ENCODE measurements around the gene PLA1A. TPM values are rescaled to one million over a fixed set of nuclear protein-coding genes. Genes with fewer than 3 reads are reported as not detected.

Gene PLA1A
- total RNA-seq, 1 donor from 2014 or later: not detected

DNA sequence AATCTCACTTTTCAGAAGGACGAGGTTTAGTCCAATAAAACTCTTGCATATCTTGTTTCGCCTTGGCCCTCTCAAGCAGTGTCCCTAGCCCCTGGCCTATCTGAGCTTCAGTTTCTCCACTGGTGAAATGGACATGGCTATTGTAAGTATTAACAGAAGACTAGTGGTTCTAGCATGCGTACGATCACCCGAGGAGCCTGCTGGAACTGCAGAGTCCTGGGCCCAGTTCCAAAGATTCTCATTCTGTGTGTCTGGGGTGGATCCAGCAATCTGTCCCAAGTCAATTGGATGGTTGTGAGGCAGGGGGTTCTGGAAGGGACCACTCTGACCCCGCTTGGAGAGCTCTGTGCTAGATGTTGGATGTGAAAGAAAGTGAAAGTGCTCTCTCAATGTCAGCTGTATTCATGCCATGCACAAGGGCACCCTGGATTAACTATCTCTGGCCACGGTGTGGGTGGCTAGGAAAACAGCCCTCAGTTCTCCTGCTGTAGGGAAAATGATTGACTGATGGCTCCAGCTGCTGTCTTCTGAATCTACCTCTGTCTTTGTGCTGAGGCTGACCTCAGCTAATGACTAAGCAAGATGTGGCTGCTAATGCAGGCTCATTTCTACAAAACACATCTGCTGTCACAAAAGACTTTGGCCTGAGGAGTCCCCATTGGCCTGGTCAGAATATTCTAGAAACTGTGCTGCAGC, 1.9 kb upstream of the PLA1A start:
- no peak overlapping the region for H3K27ac Mint-ChIP-seq
- H3K4me1 Mint-ChIP-seq: peaks cover 7% of the 10 kb centered on the region
- peaks cover 2% of the 10 kb centered on the region for H3K27me3 Mint-ChIP-seq (ENCODE audit: low read depth)
- H3K4me3 Mint-ChIP-seq: no peak overlapping the region
- H3K36me3 Mint-ChIP-seq: no peaks in the 10 kb centered on the region
- TF ChIP-seq, protein P1, sequence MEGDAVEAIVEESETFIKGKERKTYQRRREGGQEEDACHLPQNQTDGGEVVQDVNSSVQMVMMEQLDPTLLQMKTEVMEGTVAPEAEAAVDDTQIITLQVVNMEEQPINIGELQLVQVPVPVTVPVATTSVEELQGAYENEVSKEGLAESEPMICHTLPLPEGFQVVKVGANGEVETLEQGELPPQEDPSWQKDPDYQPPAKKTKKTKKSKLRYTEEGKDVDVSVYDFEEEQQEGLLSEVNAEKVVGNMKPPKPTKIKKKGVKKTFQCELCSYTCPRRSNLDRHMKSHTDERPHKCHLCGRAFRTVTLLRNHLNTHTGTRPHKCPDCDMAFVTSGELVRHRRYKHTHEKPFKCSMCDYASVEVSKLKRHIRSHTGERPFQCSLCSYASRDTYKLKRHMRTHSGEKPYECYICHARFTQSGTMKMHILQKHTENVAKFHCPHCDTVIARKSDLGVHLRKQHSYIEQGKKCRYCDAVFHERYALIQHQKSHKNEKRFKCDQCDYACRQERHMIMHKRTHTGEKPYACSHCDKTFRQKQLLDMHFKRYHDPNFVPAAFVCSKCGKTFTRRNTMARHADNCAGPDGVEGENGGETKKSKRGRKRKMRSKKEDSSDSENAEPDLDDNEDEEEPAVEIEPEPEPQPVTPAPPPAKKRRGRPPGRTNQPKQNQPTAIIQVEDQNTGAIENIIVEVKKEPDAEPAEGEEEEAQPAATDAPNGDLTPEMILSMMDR (IDR thresholded peaks at IDR 0.05; ENCODE audit: unreplicated experiment): no peak
- H3K9me3 Mint-ChIP-seq: no peaks in the 10 kb centered on the region
- no peak for DNase-seq (ENCODE audit: low spot score in 2 of 2, unreplicated experiment in 2 of 2)

DNA sequence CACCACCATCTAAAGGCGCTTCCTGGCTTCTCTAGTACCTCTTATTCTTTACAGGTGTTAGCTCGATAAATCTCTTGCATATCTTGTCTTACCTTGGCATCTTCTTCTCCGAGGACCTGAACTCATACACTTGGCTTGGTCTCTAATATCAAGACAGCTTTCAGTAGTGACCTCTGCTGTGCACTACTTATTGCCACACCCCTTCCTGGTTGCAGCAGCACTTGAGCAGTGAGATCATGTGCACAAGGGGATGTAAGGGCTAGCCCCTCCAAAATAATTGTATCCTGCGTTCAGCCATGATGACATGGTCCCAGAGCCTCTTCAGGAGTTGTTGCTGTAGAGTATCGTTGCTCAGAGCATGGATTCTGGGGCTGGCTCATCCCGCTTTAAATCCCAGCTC, 1.3 kb upstream of the PLA1A start:
- Mint-ChIP-seq H3K36me3 (no peaks in the 10 kb centered on the region), H3K4me3 (no peak overlapping the region), H3K27me3 (ENCODE audit: low read depth) (peaks cover 2% of the 10 kb centered on the region), H3K9me3 (no peaks in the 10 kb centered on the region), H3K4me1 (peaks cover 7% of the 10 kb centered on the region), H3K27ac (no peak overlapping the region)
- TF ChIP-seq, protein P1 (IDR thresholded peaks at IDR 0.05; ENCODE audit: unreplicated experiment): no peak
- DNase-seq (ENCODE audit: low spot score in 2 of 2, unreplicated experiment in 2 of 2): no peak

DNA sequence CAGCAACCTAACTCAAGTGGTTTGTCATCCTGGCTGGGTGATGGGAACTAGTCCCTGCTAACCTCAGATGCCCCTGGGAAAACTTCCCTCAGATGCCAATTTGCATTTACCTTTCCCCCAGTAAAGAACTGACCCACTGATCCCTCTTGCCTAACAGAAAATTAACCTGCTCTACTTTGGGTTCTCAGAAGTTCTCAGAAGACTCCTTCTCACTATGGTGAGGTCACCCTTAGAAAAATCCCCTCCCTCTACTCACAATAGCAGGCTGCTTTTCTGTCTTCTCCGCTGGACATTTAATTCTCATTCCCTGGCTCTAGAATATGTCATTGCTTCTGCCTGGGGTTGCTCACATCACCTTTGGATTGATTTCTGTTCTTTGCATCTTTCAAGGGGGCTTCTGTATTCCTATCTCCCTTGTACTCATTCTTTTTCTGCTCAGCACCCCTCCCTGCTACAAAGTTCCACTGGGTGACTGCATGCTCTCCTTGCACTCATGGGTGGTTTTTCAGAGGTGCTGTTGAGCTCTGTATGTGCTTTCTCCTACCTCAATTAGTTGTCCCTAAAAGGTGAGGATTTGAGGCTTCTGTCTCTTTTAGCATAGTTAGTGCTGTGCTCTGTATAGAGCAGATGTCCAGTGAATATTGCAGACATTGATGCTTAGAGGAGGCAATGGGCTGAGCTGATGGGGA, 869 bp downstream of the PLA1A start:
- Mint-ChIP-seq H3K4me1 (peaks cover 20% of the 10 kb centered on the region), H3K27me3 (ENCODE audit: low read depth) (no peaks in the 10 kb centered on the region), H3K9me3 (no peaks in the 10 kb centered on the region), H3K27ac (no peak overlapping the region), H3K36me3 (no peaks in the 10 kb centered on the region), H3K4me3 (no peak overlapping the region)
- TF ChIP-seq, protein P1 (IDR thresholded peaks at IDR 0.05; ENCODE audit: unreplicated experiment): no peak
- no peak for DNase-seq (ENCODE audit: low spot score in 2 of 2, unreplicated experiment in 2 of 2)

DNA sequence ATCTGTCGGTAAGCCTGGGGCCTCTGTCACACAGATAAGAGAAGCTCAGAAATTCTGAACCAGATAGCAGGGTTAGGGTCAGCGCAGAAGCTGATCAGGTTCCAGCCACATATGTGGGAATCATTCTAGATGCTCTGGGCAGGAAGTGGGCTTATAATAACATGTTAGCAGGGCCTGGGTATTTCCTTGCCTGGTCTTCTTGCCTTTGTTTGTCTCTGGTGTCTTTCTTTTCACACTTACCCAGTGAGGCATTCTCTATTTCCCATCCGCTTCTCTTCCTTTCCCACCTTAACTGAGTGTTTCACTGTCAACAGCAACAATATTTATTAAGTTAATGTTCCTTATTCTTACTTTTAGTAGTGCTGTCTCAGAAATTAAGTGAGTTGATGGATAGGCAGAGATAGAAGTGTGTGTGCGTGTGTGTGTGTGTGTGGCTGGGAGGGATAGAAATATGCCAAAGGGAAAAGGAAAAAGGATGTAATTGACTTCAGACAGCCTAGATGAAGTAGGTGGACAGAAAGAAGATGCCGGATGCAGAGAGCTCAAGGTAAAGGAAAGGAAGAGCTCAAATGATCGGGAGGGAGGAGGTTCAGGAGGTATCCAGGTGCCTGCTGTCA, 2.0 kb downstream of the PLA1A start:
- H3K27ac Mint-ChIP-seq: no peak overlapping the region
- no peaks in the 10 kb centered on the region for H3K36me3 Mint-ChIP-seq
- no peaks in the 10 kb centered on the region for H3K9me3 Mint-ChIP-seq
- peaks cover 20% of the 10 kb centered on the region for H3K4me1 Mint-ChIP-seq
- H3K4me3 Mint-ChIP-seq: no peak overlapping the region
- DNase-seq (ENCODE audit: low spot score in 2 of 2, unreplicated experiment in 2 of 2): no peak
- no peaks in the 10 kb centered on the region for H3K27me3 Mint-ChIP-seq (ENCODE audit: low read depth)
- TF ChIP-seq, protein P1 (IDR thresholded peaks at IDR 0.05; ENCODE audit: unreplicated experiment): no peak

DNA sequence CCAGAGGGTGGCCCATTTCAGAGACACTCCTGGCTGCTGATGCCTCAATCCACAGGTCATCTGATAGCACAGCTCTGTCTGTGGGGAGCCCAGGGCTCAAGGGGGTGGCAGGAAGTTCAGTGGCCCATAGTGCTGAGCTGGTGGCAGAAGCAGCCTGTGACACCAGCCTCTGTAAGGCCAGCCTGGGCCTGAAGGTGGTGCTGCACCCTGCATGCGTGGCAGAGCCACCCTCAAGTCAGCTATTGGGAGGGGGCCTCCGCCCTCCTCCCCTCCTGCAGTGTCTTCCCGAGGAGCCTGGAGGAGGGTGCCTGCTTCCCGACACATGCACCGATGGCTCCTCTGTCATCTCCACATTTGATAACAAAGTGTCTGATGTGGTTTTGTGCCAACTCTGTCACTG, 3.0 kb downstream of the PLA1A start:
- no peak for DNase-seq (ENCODE audit: low spot score in 2 of 2, unreplicated experiment in 2 of 2)
- H3K36me3 Mint-ChIP-seq: no peaks in the 10 kb centered on the region
- no peak overlapping the region for H3K27ac Mint-ChIP-seq
- H3K9me3 Mint-ChIP-seq: no peaks in the 10 kb centered on the region
- no peak overlapping the region for H3K4me3 Mint-ChIP-seq
- peaks cover 20% of the 10 kb centered on the region for H3K4me1 Mint-ChIP-seq
- H3K27me3 Mint-ChIP-seq (ENCODE audit: low read depth): no peaks in the 10 kb centered on the region
- TF ChIP-seq, protein P1 (IDR thresholded peaks at IDR 0.05; ENCODE audit: unreplicated experiment): no peak

Measured in mesothelial cell of epicardium (in vitro differentiated cells).